GM21360 (cell line): ENCODE measurements around the gene SEPTIN7.

ENCODE experiments used
- ATAC-seq: cut with Tn5 transposase; IDR thresholded peaks from one replicate; pipeline ENCODE4 v1.9.1; 2021; ENCODE audit warnings: mild to moderate bottlenecking, moderate library complexity; ENCODE audit not compliant: unreplicated experiment

SEPTIN7 gene

DNA sequence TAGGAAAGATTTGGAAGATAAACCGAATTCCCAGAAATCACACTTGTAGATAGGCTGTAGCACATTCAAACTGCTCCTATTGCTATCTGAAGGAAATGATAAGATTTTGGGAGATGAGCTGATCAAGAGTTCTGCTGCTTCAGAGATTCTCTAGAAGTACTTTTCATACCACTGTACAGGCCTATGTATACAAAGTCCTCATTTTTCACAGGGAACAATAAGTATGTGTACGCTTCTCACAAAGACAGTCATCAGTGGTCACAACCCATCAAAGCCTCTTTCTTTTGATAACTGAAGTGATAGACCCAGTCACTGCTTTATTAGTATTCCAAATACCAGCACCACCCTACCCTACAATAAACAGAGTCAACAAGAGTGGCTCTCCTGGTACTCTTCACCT lies 15.6 kb upstream of the SEPTIN7 start:
- no peak for ATAC-seq

DNA sequence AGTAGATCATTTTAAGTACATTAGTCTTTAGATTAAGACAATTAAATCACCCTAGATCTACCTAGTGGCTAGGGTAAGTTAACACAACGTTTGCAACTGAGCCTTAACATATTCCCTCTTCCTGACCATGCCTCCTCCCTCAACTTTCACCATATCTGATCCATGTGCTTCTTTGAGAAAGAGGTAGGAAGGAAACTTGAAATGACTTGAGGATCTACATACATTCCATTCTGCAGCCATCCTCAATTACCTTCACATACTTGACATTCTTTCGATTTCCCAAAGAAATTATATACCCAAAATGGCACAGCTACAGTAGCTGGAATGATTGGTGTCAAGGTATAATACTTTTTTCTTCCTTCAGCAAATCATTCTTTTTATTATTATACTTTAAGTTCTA lies 12.9 kb upstream of the SEPTIN7 start:
- ATAC-seq = no peak

DNA sequence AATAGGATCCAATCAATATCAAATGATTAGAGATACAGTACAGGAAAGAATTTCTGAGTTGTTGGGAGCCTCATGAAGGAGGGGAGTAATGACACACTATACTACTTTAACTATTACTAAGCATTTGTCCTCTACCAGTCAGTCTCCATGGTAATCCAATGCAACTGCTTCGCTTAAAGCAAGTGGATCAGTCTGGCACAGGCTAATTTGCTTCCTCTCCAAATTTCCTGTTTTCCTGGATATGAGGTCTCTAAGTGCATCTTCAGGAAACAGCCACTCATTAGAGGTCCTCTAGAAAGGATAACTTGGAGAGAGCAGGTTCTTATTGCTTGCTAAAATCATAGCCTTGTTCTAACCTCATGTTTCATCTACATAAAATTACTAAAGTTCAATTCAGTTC lies 8.4 kb upstream of the SEPTIN7 start:
- ATAC-seq = no peak

DNA sequence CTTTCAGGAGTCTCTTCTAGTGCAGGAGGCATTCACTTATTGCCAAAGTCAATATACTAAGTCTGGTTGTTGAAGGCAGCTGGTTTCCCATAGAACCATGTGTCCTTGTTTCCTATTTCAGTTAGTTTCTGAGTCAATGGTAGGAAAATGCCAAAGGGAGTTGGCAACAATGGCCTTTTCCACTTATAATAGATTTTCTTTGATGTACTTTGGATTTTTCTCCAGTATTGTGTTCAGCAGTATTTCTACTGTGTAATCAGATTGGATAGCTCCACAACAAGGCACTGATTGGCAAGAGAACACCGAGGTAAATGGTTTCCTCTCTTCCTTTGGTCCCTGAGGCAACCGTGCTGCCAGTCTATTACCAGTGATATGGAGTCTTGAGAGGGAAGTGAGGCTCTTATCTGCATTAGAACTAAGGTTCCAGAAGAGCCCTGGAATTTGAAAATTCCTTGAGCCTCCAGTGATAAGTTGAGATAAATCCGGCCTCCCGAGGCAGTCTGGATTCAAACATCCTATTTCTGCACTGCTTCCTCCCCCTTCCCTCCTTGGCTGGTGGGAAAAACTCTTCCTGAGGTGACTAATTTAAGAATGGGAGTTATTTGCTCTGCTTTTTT lies 7.9 kb upstream of the SEPTIN7 start:
- ATAC-seq = no peak

DNA sequence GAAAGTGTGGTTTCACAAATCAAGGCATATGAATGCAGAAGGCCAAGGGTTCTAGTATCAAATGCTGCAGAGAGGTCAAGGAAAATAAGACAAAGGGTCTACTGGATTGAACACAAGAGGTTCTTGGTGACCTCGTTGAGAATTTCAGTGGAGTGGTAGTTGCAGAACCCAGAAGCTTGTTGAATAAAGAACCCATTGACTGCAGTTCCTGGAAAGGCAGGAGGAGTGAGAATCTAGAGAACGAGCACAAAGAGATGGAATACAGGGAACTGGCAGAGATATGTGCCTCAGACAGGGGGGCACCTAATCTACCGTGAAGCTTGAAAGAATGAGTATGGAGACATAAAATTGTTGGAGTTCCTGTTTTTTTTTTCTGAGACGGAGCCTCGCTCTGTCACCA lies 3.5 kb upstream of the SEPTIN7 start:
- ATAC-seq = no peak

DNA sequence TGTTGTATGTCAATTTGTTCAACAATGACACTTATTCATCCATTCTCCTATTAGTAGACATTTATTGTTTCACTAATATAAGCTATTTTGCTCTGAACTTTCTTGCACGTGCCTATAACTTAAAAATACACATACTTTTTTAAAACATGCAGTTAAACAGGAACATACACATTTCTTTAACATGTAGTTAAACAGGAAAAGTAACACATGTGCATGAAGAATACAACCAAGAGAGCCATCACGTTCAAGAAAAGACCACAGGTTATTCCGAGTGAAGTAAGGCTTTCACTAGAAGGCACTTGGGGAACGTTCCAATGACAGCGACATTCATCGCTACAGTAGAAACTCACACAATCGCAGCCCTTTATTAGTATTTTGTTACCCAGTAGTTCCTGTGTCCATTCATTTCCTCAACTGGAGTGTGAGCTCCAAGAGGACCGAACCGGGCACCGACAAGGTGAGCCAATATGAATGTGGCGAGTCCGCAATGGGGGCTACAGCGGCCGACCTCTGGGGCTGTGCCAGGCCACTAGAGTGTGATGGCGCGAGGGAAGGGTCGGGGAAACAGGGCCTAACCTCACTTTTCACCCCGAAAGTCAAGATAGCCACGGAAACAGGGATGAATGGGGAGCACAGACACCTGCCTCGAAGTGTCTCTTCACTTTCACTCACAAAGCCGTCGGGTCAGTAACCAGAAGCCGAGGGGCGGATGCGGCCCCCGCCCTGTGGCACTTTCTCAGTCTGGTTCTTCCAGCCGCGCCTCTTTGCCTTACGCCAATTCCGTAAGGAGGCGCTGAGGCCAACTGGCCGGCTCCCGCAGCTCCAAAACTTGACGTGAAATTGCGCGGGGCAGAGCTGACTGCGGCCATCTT lies 775 bp upstream of the SEPTIN7 start:
- ATAC-seq = peak; percentile 44

DNA sequence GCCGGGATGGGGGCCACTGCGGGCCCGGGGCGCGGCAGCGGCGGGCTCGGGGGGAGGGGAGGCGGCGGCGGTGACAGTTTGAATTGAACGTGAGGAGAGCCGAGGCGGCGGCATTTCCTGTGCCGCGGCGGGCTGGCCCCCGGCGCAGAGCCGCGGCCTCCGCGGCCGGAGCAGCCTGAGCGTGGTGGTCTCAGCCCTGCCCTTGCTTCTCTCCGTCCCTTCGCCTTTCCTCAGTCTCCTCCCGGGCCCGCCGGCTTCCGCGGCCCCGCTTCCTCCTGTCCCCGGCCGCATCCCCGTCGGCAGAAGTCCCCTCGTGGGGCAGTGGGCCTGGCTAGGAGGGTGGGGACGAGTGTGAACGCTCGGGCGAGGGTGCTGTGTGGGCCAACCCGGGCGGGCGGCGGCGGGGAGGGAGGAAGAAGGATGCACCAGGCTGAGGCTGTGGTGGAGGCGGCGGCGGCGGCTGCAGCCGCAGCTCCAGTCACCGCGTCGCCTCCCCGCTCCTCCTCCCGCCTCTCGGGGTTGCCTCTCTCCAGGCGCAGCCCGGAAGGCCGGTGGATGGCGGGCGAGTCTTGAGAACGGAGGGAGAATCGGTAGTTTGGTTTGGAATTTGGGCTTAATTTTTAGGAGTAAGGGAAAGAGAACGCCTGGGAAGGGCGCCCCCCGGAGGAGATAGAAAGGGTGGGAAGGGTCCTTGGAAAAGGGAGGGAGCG lies 690 bp downstream of the SEPTIN7 start:
- ATAC-seq = peak; percentile 28

DNA sequence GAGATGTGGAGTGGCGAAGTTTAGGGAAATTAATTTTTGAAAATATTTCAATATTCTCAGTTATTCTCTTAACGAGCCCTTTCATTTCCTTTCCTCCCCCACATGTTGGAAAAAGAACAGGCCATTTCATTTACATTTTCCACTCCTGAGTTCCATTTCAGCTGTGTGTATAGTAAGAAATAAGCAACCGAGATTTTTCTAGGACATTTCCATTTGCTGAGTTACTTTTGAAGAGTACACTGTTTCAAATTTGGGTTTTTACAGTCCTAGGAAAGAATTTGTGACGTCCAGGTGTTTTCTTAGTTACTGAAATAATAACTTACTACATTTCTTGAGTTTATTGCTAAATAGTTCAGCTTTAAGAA lies 1.2 kb downstream of the SEPTIN7 start:
- ATAC-seq = no peak

DNA sequence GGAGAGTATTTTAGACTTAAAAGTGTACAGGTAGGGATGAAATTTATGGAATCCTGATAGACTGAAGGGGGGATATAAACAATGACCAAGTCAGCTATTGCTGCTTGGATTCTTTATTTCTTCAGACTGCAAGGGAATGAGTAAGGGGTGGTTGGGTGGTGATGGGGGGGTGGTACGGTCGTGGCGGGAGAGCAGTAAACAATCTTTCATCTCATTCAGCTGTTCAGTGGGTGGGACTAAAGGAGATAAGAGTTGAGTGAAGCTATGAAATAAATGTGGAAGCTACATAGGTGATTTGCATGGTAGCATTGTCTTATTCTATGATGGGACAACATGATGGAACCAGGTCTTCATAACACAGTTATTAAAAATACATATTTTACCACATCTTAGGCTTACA lies 1.8 kb downstream of the SEPTIN7 start:
- ATAC-seq = no peak

DNA sequence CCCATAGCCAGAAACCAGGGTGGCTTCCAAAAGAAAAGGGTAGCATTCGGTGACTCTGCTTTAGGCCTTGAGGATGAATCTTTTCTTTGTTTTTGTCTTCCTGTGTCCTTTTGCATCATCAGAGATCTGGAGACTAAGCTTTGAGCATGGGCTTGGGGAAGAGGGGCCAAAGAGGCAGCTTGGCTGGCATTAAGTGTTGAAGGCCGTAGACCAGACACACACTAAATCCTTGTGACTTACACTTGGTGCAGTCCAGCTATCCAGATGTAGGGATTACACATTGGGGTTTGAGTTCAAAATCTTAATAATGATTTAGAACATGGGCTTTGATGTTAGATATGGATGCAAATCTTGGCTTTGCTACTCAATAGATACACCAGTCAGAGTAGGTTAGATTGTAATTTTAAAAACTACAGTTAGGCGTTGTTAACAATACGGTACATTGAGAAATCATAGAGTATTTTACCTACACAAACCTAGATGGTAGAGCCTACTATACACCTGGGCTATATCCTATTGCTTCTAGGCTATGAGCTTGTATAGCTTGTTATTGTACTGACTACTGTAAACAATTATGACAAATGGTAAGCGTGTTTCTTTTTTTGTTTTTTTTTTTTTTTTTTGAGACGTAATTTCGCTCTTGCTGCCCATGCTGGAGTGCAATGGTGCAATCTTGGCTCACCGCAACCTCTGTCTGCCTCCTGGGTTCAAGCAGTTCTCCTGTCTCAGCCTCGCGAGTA lies 3.5 kb downstream of the SEPTIN7 start:
- no peak for ATAC-seq

DNA sequence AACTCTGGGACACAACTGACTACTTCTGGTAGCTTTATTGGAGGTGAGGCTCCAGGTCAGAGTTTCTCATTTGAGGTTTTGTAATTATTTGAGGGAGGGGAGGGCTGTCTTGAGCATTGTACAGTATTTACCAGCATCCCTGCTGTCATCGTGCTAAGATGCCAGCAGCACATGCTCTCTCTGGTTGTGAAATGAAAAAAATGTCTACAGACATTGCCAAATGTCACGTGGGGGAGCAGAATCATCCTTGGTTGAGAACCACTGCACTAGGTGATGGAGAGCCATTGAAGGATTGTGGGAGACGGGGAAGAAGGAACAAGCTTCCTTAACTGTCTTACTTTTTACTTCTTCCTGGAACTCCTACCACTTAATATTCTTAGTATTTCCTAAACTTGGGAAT lies 5.0 kb downstream of the SEPTIN7 start:
- no peak for ATAC-seq

DNA sequence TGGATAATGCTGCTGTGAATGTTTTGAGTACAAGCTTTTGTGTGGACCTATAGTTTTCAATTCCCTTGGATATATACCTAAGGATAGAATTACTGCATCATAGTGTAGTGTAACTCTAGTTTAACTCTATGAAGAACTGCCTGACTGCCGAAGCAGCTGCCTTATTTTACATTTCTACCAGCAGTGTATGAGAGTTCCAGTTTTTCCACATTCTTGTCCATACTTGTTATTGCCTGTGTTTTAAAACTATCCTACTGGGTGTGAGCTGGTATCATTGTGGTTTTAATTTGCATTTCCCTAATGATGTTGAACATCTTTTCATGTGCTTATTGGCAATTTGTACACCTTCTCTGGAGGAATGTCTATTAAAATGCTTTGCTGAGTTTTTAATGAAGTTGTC lies 15.7 kb downstream of the SEPTIN7 start:
- ATAC-seq = no peak

DNA sequence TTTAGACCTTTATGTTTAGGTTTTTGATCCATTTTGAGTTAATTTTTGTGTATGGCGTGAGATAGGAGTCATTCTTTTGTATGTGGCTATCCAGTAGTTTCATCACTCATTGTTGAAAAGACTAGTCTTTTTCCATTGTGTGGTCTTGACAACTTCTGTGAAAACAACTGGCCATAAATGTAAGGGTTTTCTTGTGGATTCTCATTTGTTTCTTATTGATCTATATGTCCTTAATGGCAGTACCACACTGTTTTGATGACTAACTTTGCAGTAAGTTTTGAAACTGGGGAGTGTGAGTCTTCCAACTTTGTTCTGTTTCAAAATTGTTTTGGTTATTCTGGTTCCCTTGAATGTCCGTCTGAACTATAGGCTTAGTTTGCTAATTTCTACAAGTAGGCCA lies 16.3 kb downstream of the SEPTIN7 start:
- no peak for ATAC-seq

DNA sequence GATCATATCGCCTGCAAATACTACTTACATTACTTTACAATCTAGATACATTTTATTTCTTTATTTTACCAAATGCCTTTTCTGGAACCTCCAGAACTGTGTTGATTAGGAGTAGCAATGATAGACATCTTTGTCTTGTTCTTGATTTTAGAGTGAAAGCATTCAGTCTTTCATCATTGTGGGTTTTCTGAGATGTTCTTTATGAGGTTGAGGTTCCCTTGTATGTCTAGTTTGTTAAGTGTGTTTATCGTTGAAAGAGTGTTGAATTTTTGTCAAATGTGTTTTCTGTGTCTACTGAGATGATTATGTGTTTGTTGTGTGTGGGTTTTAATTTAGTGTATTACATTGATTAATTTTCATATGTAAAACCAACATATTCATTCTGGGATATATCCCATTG lies 17.1 kb downstream of the SEPTIN7 start:
- ATAC-seq = no peak

DNA sequence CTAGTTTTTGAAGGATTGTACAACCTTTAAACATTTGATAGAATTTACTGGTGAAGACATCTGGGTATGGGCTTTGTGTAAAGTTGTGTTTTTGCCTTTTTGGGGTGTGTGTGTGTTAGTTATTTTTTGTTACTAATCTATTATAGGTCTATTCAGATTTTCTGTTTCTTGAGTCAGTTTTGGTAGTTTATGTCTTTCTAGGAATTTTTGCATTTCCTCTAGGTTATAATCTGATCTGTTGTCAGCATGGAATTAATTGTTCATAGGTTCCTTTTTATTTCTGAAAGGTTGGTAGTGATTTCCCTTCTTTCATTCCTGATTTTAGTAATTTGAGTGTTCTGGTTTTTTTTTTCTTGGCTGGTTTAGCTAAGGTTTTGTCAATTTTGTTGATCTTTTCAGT lies 17.7 kb downstream of the SEPTIN7 start:
- no peak for ATAC-seq

DNA sequence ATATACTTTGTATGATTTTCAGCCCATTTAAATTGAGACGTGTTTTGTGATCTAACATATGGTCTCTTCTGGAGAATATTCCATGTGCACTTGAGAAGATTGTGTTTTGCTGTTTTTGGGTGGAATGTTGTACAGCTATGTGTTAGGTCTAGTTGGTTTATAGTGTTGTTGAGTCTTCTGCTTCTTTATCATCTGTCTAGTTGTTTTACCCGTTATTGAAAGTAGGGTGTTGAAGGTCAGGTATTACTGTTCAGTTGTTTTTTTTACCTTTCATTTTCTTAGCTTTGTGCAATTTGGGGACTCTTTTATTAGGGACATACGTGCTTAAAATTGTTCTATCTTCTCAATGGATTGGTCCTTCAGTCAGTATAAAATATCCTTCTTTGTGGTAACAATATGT lies 18.5 kb downstream of the SEPTIN7 start:
- no peak for ATAC-seq

DNA sequence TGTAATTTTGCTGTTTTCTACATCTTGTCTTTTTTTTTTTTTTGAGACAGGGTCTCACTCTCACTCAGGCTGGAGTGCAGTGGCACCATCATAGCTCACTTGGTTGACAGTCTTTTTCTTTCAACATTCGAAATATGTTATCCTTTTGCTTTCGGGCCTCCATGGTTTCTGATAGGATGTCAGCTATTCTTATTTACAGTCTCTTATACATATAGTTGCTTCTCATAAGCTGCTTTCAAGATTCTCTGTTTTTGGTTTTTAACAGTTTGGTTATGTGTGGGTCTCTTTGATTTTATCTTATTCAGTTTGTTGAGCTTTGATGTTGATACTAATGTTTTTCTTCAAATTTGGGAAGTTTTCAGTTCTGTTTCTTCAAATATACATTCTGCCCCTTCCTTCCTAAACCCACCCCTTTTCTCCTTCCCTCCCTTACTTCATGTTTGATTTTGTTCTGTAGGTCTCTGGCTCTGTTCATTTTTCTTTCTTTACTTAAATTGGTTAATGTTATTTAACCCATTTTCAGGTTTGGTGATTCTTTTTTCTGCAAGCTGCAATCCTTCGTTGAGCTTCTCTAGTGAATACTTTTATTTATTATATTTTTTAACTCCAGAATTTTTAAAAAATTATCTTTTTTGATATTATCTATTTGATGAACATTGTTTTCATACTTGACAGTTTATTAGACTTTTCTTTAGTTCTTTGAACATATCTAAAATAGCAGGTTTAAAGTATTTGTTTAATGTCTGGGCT lies 19.3 kb downstream of the SEPTIN7 start:
- no peak for ATAC-seq

DNA sequence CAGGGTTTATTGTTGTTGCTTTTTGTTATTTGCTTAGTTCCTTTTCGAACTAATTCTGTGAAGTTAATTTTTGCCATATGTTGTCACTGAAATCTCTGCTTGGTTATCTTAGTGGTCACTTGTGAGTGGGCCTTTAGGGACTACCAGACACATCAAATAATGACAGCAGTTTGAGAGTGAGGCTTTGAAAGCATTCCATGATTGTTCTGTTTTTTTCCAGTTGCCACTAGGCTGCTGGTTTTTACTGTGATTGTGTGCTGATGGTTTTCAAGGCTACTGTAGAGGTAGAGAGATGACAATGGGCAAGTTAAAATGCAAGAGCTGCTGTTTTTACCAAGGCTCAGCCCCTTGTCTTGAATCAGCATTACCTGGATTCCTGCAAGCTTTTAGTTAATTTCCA lies 20.0 kb downstream of the SEPTIN7 start:
- no peak for ATAC-seq

DNA sequence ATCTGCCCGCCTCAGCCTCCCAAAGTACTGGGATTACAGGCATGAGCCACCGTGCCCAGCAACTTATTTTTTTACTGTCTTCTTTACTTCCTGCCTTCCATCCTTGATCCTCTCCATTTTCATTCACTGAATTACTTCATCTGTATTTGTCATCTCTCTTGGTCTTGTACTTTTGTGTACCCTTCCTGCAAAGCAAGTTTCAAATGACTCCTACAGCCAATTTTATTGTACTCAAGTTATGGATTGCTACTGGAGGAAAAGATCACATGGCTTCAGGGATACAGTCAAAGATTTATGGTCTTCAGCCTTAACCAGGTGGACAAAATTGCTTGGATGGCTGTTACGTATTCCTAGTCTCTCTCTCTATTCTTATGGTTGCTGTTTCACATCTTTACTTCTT lies 22.6 kb downstream of the SEPTIN7 start:
- ATAC-seq = no peak

DNA sequence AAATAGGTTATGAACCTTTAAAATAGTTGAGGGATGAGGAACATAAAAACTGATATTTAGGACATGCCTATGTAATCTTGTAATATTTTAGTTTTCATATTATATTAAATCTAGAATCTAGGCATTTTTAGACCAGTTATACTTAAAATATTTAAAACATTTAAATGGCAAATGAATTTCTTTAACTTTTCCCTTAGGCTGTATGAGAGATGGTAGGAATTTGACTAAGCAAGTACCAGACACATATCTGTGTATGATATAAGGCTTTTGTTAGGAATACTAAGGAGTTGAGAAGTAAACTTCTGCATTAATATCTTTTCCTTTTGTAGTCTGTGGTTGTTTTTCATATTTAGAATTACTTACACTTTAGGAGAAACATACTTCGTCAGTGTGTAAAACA lies 25.1 kb downstream of the SEPTIN7 start:
- no peak for ATAC-seq

DNA sequence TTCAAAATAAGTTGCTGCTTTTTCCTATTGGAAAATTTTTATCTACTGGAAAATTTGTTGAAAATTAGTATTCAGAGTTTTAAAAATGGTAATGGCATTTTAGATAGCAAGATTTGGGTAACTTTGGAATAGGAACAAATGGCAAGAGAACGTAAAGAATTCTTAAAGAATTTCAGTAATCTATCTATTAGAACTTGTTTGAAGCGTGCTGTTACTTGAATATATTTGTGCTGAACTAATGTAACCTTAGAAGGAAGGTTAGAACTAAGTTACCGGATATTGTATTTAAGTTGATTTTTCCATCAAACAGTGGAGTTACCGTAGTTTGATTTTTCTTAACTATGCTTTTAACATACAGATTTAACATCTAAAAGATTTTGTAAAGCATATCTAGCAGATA lies 25.9 kb downstream of the SEPTIN7 start:
- no peak for ATAC-seq
